Gastrocnemius medialis (tissue), 4 donors: Measurements from ENCODE around the gene NRF1.

ENCODE experiments used
- POLR2A ChIP-seq, 2 donors: fragments of 450-650 bp; IDR thresholded peaks; one replicate each; pipeline ENCODE4 v1.6.1; 2017; ENCODE audit warnings: antibody characterized with exemption in 2 of 2, mild to moderate bottlenecking in 2 of 2, moderate library complexity in 2 of 2
- TF ChIP-seq, protein P1 (sequence below), 5 experiments: fragments of 450-650 bp in 3 of 5; fragments of 200-600 bp in 2 of 5; sonication (generic) in 2 of 5; IDR thresholded peaks in 4 of 5; conservative IDR thresholded peaks in 1 of 5; 1 replicate in 4 of 5; 2 replicates in 1 of 5; pipeline ENCODE4 v1.5.1; 2016 to 2019; ENCODE audit warnings: antibody characterized with exemption in 5 of 5, mild to moderate bottlenecking in 3 of 5, moderate library complexity in 3 of 5

DNA sequence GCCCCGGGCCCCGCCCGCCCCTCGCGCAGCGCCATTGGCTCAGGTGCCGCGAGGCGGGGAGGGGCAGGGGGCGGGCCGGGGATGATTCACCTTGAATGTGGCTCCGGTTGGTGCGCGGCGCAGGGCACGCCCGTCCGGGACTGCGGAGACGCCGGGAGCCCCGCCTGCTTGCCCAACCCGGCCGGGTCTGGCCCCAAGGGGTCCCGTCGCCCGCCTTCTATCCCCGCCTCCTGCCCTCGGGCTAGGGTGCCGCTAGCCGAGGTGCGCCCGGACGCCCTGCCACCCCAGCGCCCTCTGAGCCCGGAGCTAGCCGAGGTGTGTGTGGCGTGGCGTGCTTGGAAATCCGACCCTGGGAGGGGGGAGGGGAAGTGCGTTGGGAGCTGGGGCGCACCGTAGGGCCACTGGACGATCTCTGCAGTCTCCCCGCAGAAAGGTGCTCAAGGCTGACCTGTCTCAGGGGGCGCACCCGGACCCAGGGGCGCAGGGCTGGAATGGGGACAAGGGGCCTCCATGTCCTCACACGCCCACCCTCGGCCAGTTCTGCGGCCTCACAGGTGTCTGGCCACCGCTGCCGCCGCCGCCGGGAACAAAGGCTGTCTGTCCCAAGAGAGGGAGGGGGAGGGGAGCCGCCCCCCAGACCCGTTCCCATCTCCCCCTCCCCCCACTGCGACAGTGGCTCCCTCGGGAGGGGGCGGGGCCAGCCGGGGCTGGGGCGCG lies 168.9 kb downstream of the NRF1 start:
- TF ChIP-seq, protein P1, sequence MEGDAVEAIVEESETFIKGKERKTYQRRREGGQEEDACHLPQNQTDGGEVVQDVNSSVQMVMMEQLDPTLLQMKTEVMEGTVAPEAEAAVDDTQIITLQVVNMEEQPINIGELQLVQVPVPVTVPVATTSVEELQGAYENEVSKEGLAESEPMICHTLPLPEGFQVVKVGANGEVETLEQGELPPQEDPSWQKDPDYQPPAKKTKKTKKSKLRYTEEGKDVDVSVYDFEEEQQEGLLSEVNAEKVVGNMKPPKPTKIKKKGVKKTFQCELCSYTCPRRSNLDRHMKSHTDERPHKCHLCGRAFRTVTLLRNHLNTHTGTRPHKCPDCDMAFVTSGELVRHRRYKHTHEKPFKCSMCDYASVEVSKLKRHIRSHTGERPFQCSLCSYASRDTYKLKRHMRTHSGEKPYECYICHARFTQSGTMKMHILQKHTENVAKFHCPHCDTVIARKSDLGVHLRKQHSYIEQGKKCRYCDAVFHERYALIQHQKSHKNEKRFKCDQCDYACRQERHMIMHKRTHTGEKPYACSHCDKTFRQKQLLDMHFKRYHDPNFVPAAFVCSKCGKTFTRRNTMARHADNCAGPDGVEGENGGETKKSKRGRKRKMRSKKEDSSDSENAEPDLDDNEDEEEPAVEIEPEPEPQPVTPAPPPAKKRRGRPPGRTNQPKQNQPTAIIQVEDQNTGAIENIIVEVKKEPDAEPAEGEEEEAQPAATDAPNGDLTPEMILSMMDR (IDR thresholded peaks at IDR 0.05 in 4 of 5, conservative IDR thresholded peaks at IDR 0.05 in 1 of 5): no peak
- TF ChIP-seq POLR2A (IDR thresholded peaks at IDR 0.05): no peak
